ENCODE results near the gene KCNMA1. TPM values are rescaled to one million over a fixed set of nuclear protein-coding genes. Genes with fewer than 3 reads are reported as not detected.

KCNMA1 gene
- total RNA-seq, 1 donor from 2014 or later, result 94.3 TPM

DNA sequence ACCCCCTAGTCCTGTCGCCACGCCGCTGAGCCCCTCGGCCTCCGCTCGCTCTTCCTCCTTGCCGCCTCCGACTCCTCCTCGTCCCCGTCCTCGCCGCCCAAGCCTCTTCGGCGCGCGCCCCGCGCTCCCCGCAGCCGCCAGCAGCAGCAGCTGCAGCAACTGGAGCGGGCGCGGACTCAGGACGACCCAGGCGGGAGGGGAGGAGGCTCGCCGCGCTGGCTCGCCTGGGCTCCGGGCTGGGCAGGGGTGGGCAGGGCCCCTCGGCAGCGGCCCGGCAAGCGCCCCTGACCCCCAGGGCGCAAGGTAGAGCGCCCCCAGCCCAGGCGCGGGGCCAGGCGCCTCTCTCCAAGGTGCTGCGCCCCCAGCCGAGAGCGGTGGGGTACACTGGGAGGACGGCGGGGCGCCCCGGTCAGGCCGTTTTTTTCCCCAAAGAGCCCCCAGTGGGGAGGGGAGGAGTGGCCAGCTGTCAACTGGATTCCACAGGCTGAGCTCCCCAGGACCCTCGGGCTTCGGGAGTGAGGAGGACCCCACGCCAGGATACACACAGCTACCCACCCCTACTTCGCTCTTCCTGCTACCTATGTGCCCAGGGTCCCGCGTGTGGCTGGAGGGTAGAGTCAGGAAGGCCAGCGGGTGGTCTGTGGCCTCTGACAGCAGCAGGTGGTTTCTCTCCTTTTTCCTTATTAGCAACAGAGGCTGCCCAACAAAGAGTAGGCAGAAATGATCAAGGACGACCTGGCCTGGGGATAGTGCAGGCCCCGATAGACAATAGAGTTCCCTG, 903 bp upstream of the KCNMA1 start:
- TF ChIP-seq, protein P1, sequence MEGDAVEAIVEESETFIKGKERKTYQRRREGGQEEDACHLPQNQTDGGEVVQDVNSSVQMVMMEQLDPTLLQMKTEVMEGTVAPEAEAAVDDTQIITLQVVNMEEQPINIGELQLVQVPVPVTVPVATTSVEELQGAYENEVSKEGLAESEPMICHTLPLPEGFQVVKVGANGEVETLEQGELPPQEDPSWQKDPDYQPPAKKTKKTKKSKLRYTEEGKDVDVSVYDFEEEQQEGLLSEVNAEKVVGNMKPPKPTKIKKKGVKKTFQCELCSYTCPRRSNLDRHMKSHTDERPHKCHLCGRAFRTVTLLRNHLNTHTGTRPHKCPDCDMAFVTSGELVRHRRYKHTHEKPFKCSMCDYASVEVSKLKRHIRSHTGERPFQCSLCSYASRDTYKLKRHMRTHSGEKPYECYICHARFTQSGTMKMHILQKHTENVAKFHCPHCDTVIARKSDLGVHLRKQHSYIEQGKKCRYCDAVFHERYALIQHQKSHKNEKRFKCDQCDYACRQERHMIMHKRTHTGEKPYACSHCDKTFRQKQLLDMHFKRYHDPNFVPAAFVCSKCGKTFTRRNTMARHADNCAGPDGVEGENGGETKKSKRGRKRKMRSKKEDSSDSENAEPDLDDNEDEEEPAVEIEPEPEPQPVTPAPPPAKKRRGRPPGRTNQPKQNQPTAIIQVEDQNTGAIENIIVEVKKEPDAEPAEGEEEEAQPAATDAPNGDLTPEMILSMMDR (IDR thresholded peaks at IDR 0.05), result no peak
- TF ChIP-seq POLR2A (IDR thresholded peaks at IDR 0.05) (no peak), POLR2AphosphoS5 (IDR thresholded peaks at IDR 0.05; ENCODE audit: insufficient read depth in 1 of 2, low read depth in 1 of 2) (no peak)
- intact Hi-C loops (cut with DNase I), result loop anchor here (5.0 kb wide), 1 partner anchor 231 kb away; no protein-coding TSS in a partner anchor
- H3K27me3 ChIP-seq, result no peaks in the 10 kb centered on the region
- H3K27ac ChIP-seq, result peak overlapping the region; percentile 18
- peak overlapping the region; percentile 48 to 69 for H3K4me3 ChIP-seq
- no peaks in the 10 kb centered on the region for H3K36me3 ChIP-seq
- peaks cover 11% of the 10 kb centered on the region for H3K4me1 ChIP-seq
- DNase-seq (ENCODE audit: extremely low spot score in 2 of 2), result no peak
- no peaks in the 10 kb centered on the region for H3K9me3 ChIP-seq

DNA sequence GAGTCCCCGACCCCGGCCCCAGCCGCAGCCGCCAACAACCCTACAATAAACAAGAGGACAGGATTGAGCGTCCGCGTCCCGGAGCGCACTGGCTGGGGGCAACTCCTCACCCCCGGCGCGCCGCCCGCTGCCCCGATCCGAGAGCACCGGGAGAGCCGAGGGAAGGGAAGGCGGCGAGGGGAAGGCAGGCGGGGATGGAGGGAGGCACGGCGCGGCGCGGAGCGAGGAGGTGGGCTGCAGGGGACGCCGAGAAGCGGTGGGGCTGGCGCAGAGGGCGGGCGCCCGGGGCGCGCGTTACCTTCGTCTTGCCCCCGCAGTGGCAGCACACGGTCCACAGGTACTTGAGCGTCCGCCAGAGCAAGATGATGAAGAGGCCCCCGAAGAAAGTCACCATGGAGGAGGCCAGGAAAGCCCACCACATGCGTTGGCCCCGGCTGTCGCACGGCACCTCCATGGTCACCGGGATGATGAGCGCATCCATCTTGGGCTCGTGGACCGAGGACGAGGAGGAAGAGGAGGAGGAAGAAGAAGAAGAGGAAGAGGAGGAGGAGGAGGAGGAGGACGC, 559 bp downstream of the KCNMA1 start:
- Histone ChIP-seq H3K9me3 (no peaks in the 10 kb centered on the region), H3K36me3 (no peaks in the 10 kb centered on the region), H3K27me3 (no peaks in the 10 kb centered on the region), H3K4me1 (peaks cover 11% of the 10 kb centered on the region), H3K4me3 (peak overlapping the region; percentile 48 to 69), H3K27ac (peak overlapping the region; percentile 53)
- no peak for DNase-seq (ENCODE audit: extremely low spot score in 2 of 2)
- TF ChIP-seq, protein P1 (IDR thresholded peaks at IDR 0.05), result no peak
- no peak for TF ChIP-seq POLR2A (IDR thresholded peaks at IDR 0.05)
- no peak for TF ChIP-seq POLR2AphosphoS5 (IDR thresholded peaks at IDR 0.05; ENCODE audit: insufficient read depth in 1 of 2, low read depth in 1 of 2)
- intact Hi-C loops (cut with DNase I), result loop anchor here (5.0 kb wide), 1 partner anchor 230 kb away; no protein-coding TSS in a partner anchor

DNA sequence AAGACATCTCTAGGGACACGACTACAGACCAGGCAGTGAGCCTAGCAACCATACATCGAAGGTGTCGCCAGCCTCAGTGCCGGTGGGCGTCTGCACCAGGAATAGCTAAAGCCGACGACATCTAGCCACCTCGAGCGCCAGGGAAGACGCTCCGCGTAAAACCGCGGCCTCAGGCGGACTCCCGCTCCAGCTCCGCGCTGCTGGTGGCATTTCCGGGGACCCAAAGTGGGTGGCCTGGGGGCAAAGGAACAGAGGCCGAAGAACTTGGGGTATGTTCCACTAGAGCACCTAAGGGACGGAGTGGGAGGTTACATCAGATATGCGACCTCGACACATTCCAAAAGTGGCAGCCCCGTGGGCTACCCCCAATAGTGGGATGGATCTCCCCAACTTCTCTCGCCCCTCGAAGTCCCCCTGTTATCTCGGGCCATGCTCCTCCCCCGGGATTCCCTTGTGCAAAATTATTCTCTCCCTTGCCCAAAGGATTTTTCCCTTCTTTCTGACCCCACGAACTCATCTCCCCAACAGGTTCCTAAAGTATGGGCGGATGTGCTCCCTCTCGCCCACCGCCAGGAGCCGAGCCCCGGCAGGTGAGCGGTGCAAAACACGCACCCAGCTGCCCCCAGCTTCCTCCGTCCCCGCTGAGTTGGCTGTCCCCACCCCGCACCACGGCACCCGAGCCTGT, 1.2 kb downstream of the KCNMA1 start:
- Histone ChIP-seq H3K27ac (peak overlapping the region; percentile 53), H3K4me1 (peaks cover 11% of the 10 kb centered on the region)
- intact Hi-C loops (cut with DNase I), result loop anchor here (5.0 kb wide), 1 partner anchor 229 kb away; no protein-coding TSS in a partner anchor

DNA sequence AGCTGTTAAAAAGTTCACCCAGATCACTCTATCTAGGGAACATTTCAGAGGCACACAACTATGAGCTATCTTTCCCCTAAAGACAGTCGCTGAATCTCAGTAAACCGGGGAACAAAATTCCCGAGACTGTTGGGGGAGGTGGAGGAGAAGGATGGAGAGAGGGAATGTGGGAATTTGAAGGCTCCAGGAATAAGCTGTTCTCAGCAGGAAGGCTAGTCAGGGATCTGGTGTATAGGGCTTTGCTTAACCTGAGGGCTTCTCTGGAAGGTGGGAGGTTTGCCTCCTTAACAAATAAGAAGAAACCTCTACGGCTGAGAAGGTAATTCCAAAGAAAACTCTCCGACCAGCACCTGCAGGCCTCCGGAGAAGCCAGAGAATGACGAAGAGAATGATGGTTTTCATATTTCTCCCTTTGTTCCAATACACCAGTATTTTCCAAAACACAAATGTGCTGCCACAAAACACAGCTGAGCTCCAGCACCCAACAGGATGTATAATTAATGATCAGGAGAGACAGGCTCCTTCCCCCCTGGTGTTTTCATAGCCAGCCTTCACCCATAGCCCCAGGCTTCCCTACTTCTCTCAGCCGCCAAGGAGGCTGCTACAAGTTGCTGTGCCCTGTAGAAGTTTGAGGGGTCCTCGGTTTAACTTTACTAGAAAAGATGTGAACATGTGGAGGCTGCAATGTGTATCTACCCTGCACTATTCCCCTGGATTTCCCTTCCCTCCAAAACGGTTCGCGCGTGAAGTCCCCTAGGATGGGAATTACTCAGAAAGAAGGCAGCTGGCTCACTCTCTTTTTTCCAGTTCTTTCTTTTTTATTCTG, 2.0 kb downstream of the KCNMA1 start:
- intact Hi-C loops (cut with DNase I), result loop anchor here (5.0 kb wide), 1 partner anchor 228 kb away; no protein-coding TSS in a partner anchor

More for the DNA sequence above, 1.2 kb downstream of the KCNMA1 start:
- Histone ChIP-seq H3K9me3 (no peaks in the 10 kb centered on the region), H3K36me3 (no peaks in the 10 kb centered on the region), H3K4me3 (peak overlapping the region; percentile 48 to 69), H3K27me3 (no peaks in the 10 kb centered on the region)
- TF ChIP-seq, protein P1 (IDR thresholded peaks at IDR 0.05), result no peak
- DNase-seq (ENCODE audit: extremely low spot score in 2 of 2), result no peak

More for the DNA sequence above, 2.0 kb downstream of the KCNMA1 start:
- Histone ChIP-seq H3K9me3 (no peaks in the 10 kb centered on the region), H3K4me1 (peaks cover 11% of the 10 kb centered on the region), H3K27ac (peak overlapping the region; percentile 53), H3K36me3 (no peaks in the 10 kb centered on the region), H3K27me3 (no peaks in the 10 kb centered on the region), H3K4me3 (peak overlapping the region; percentile 48 to 69)
- DNase-seq (ENCODE audit: extremely low spot score in 2 of 2), result no peak
- no peak for TF ChIP-seq POLR2A (IDR thresholded peaks at IDR 0.05)
- TF ChIP-seq, protein P1 (IDR thresholded peaks at IDR 0.05), result no peak
- no peak for TF ChIP-seq POLR2AphosphoS5 (IDR thresholded peaks at IDR 0.05; ENCODE audit: insufficient read depth in 1 of 2, low read depth in 1 of 2)

Measured in vagina (tissue), 2 donors.